ENCODE measurements around the gene SOX15. TPM values are rescaled to one million over a fixed set of nuclear protein-coding genes. Genes with fewer than 3 reads are reported as not detected.

Gene SOX15
- total RNA-seq, 1 donor from 2014 or later, result not detected

GRCh38 chr17:7559320-7560171, 30.3 kb downstream of the SOX15 start:
- DNase-seq (ENCODE audit: low spot score), result no peak

GRCh38 chr17:7558544-7559319, 31.2 kb downstream of the SOX15 start, which contains the start of gene TNFSF13:
Gene TNFSF13 (plus strand): TSS chr17:7558750. CDS start chr17:7559040, 290 bp downstream.
- DNase-seq (ENCODE audit: low spot score), result no peak

GRCh38 chr17:7557775-7558543, 31.9 kb downstream of the SOX15 start:
- DNase-seq (ENCODE audit: low spot score), result peak; percentile 94

GRCh38 chr17:7557147-7557764, 32.6 kb downstream of the SOX15 start:
- DNase-seq (ENCODE audit: low spot score), result no peak

- DNase-seq (ENCODE audit: low spot score), result no peak
These were observed 33.3 kb downstream of the SOX15 start for GRCh38 chr17:7556627-7557026.

- no peak for DNase-seq (ENCODE audit: low spot score)
These were observed 34.5 kb downstream of the SOX15 start for GRCh38 chr17:7555320-7555948.

- no peak for DNase-seq (ENCODE audit: low spot score)
These were observed 36.5 kb downstream of the SOX15 start for GRCh38 chr17:7553356-7553755.

GRCh38 chr17:7552621-7553051, 37.3 kb downstream of the SOX15 start:
- DNase-seq (ENCODE audit: low spot score), result no peak

GRCh38 chr17:7551396-7551795, 38.5 kb downstream of the SOX15 start:
- no peak for DNase-seq (ENCODE audit: low spot score)

GRCh38 chr17:7550344-7550743, 39.5 kb downstream of the SOX15 start:
- DNase-seq (ENCODE audit: low spot score), result no peak

- no peak for DNase-seq (ENCODE audit: low spot score)
These were observed 40.4 kb downstream of the SOX15 start for GRCh38 chr17:7549401-7550055.

GRCh38 chr17:7548585-7549400, 41.1 kb downstream of the SOX15 start, which contains the start of gene TNFSF12:
Gene TNFSF12 (plus strand): TSS chr17:7549058. CDS start chr17:7549154, 96 bp downstream.
- peak; percentile 91 for DNase-seq (ENCODE audit: low spot score)

GRCh38 chr17:7544911-7545310, 45.0 kb downstream of the SOX15 start:
- no peak for DNase-seq (ENCODE audit: low spot score)

- no peak for DNase-seq (ENCODE audit: low spot score)
These were observed 48.7 kb downstream of the SOX15 start for GRCh38 chr17:7541074-7541621.

GRCh38 chr17:7538891-7539545, 50.9 kb downstream of the SOX15 start:
- no peak for DNase-seq (ENCODE audit: low spot score)

Data from mesenteric fat pad (tissue), 1 donor.